ENCODE measurements around the gene ZNF106. TPM values are rescaled to one million over a fixed set of nuclear protein-coding genes. Genes with fewer than 3 reads are reported as not detected.

Gene ZNF106
- polyA plus RNA-seq, 1 experiment: 15.4 TPM

- Histone ChIP-seq H3K36me3 (ENCODE audit: control insufficient read depth, insufficient read depth, low read length) (peaks cover 9% of the 10 kb centered on the region), H3K4me3 (ENCODE audit: low read depth, low read length) (no peak overlapping the region), H3K27me3 (ENCODE audit: control insufficient read depth, insufficient read depth, low read length) (no peaks in the 10 kb centered on the region)
- ChIA-PET CTCF (interaction anchor here (0.6 kb wide), 1 partner anchor 23 kb away, joined by 3 read pairs; no protein-coding TSS in a partner anchor), POLR2A (no interaction called here)
- TF ChIP-seq, protein P1, sequence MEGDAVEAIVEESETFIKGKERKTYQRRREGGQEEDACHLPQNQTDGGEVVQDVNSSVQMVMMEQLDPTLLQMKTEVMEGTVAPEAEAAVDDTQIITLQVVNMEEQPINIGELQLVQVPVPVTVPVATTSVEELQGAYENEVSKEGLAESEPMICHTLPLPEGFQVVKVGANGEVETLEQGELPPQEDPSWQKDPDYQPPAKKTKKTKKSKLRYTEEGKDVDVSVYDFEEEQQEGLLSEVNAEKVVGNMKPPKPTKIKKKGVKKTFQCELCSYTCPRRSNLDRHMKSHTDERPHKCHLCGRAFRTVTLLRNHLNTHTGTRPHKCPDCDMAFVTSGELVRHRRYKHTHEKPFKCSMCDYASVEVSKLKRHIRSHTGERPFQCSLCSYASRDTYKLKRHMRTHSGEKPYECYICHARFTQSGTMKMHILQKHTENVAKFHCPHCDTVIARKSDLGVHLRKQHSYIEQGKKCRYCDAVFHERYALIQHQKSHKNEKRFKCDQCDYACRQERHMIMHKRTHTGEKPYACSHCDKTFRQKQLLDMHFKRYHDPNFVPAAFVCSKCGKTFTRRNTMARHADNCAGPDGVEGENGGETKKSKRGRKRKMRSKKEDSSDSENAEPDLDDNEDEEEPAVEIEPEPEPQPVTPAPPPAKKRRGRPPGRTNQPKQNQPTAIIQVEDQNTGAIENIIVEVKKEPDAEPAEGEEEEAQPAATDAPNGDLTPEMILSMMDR (IDR thresholded peaks at IDR 0.05; ENCODE audit: insufficient read depth, low read depth, low read length): no peak
- no peak for DNase-seq (ENCODE audit: low read depth)
Measured at GRCh38 chr15:42409011-42409410, 81.9 kb downstream of the ZNF106 start.

DNA sequence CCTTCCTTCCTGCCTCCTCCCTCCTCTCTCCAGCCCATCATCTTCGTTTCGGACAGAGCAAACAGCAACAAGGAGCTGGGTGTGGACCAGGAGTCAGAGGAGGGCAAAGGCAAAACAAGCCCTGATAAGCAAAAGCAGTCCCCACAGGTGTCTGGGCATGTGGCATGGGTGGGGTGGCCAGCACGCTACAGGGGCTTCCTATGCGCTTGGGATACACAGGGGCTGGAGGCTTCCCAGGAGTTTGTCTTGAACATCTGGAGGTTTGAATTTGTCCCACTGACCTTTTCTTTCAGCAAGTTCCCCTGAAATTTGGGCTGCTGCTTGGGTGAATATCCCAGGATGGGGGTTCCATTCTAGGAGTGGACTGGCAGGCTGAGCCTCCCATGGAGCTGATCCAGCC lies 82.8 kb downstream of the ZNF106 start:
- Histone ChIP-seq H3K27me3 (ENCODE audit: control insufficient read depth, insufficient read depth, low read length) (no peaks in the 10 kb centered on the region), H3K4me3 (ENCODE audit: low read depth, low read length) (no peak overlapping the region), H3K36me3 (ENCODE audit: control insufficient read depth, insufficient read depth, low read length) (peaks cover 9% of the 10 kb centered on the region)
- no peak for DNase-seq (ENCODE audit: low read depth)
- ChIA-PET POLR2A (no interaction called here), CTCF (interaction anchor here (0.6 to 0.8 kb wide), 2 partner anchors 9 to 23 kb away, joined by 3 read pairs; no protein-coding TSS in a partner anchor)
- TF ChIP-seq, protein P1 (IDR thresholded peaks at IDR 0.05; ENCODE audit: insufficient read depth, low read depth, low read length): no peak

DNA sequence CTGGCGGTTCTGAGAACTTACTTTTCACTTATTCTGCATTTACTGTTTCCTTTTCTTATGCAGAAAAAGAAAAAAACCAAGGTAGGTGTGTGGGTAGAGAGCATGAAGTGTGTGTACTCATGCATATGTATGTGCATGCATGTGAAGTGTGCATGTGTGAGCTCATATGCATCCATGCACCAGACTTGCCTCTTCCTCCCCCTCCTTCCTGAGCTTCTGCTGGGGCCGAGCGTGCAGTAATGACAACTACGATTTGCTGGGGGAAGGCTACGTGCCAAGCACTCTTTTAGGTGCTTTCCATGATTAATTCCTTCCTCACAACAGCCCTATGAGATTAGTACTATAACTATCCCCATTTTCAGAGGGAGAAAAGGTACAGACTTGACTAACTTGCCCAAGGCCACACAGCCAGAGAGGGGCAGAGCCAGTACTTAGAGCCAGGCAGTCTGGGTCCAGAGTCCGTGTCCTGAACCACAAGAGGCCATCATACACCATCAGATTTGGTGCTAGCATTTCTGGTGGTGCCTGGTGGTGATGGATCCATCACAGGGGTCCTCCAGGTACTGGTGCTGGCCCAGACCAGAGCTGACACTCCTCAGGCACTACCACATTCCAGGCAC lies 85.0 kb downstream of the ZNF106 start:
- no peaks in the 10 kb centered on the region for H3K27me3 ChIP-seq (ENCODE audit: control insufficient read depth, insufficient read depth, low read length)
- TF ChIP-seq, protein P1 (IDR thresholded peaks at IDR 0.05; ENCODE audit: insufficient read depth, low read depth, low read length): no peak
- DNase-seq (ENCODE audit: low read depth): no peak
- H3K36me3 ChIP-seq (ENCODE audit: control insufficient read depth, insufficient read depth, low read length): peaks cover 5% of the 10 kb centered on the region
- H3K4me3 ChIP-seq (ENCODE audit: low read depth, low read length): no peak overlapping the region
- CTCF ChIA-PET: interaction anchor here (1.0 to 1.3 kb wide), 2 partner anchors 9 to 19 kb away, joined by 3 to 4 read pairs; no protein-coding TSS in a partner anchor
- POLR2A ChIA-PET: no interaction called here

- ChIA-PET CTCF (interaction anchor here (1.0 to 1.3 kb wide), 2 partner anchors 11 to 18 kb away, joined by 3 to 4 read pairs; no protein-coding TSS in a partner anchor), POLR2A (interaction anchor here (0.5 kb wide), 1 partner anchor 140 kb away, joined by 3 read pairs; no protein-coding TSS in a partner anchor)
- DNase-seq (ENCODE audit: low read depth): no peak
- H3K27me3 ChIP-seq (ENCODE audit: control insufficient read depth, insufficient read depth, low read length): no peaks in the 10 kb centered on the region
- H3K36me3 ChIP-seq (ENCODE audit: control insufficient read depth, insufficient read depth, low read length): peaks cover 2% of the 10 kb centered on the region
- no peak overlapping the region for H3K4me3 ChIP-seq (ENCODE audit: low read depth, low read length)
- TF ChIP-seq, protein P1 (IDR thresholded peaks at IDR 0.05; ENCODE audit: insufficient read depth, low read depth, low read length): no peak
Measured at GRCh38 chr15:42404461-42405235, 86.3 kb downstream of the ZNF106 start.

GRCh38 chr15:42403389-42403788 lies 87.6 kb downstream of the ZNF106 start:
- ChIA-PET POLR2A (no interaction called here), CTCF (interaction anchor here (1.2 to 1.5 kb wide), 3 partner anchors 10 to 265 kb away, joined by 3 read pairs; no protein-coding TSS in a partner anchor)
- no peak for DNase-seq (ENCODE audit: low read depth)
- no peaks in the 10 kb centered on the region for H3K27me3 ChIP-seq (ENCODE audit: control insufficient read depth, insufficient read depth, low read length)
- TF ChIP-seq, protein P1 (IDR thresholded peaks at IDR 0.05; ENCODE audit: insufficient read depth, low read depth, low read length): no peak
- peaks cover 2% of the 10 kb centered on the region for H3K36me3 ChIP-seq (ENCODE audit: control insufficient read depth, insufficient read depth, low read length)
- no peak overlapping the region for H3K4me3 ChIP-seq (ENCODE audit: low read depth, low read length)
